ENCODE results near the gene ZNF724.

- TF ChIP-seq POLR2AphosphoS5 (IDR thresholded peaks at IDR 0.05; ENCODE audit: low read depth, low read length): no peak
- TF ChIP-seq TAF1 (IDR thresholded peaks at IDR 0.05; ENCODE audit: low read depth, low read length): no peak
- no peak for TF ChIP-seq SPI1 (IDR thresholded peaks at IDR 0.05; ENCODE audit: low read depth, low read length)
- no peak for TF ChIP-seq POLR2A (IDR thresholded peaks at IDR 0.05; ENCODE audit: low read depth, low read length)
Observed at GRCh38 chr19:23283925-23284324, 33.7 kb upstream of the ZNF724 start.

Data from GM12891 (cell line).